ENCODE data around the gene LDAH.

The LDAH gene

GRCh38 chr2:20666005-20666303 lies 156.9 kb downstream of the LDAH start:
- no peak for DNase-seq

GRCh38 chr2:20665243-20666004 lies 157.5 kb downstream of the LDAH start:
- DNase-seq = no peak

- no peak for DNase-seq
Measured at GRCh38 chr2:20664431-20665242, 158.3 kb downstream of the LDAH start.

- DNase-seq = no peak
Measured at GRCh38 chr2:20664071-20664390, 158.9 kb downstream of the LDAH start.

- DNase-seq = no peak
Measured at GRCh38 chr2:20663196-20664070, 159.5 kb downstream of the LDAH start.

GRCh38 chr2:20662308-20662937 lies 160.5 kb downstream of the LDAH start:
- no peak for DNase-seq

- peak; percentile 71 for DNase-seq
Measured at GRCh38 chr2:20661421-20662307, 161.2 kb downstream of the LDAH start.

- DNase-seq = no peak
Measured at GRCh38 chr2:20660506-20661420, 162.1 kb downstream of the LDAH start.

GRCh38 chr2:20657522-20658235 lies 165.2 kb downstream of the LDAH start:
- no peak for DNase-seq

- DNase-seq = no peak
Measured at GRCh38 chr2:20656561-20656960, 166.3 kb downstream of the LDAH start.

GRCh38 chr2:20654535-20654813 lies 168.4 kb downstream of the LDAH start:
- no peak for DNase-seq

GRCh38 chr2:20653695-20654534 lies 169.0 kb downstream of the LDAH start:
- no peak for DNase-seq

- no peak for DNase-seq
Measured at GRCh38 chr2:20652673-20653575, 170.0 kb downstream of the LDAH start.

GRCh38 chr2:20652141-20652540 lies 170.8 kb downstream of the LDAH start:
- no peak for DNase-seq

- no peak for DNase-seq
Measured at GRCh38 chr2:20651731-20652099, 171.2 kb downstream of the LDAH start.

- peak; percentile 92 for DNase-seq
Measured at GRCh38 chr2:20650877-20651730, 171.8 kb downstream of the LDAH start, which contains the start of gene HS1BP3. Gene HS1BP3 (minus strand): TSS chr2:20651098. CDS start chr2:20651063, 35 bp downstream.

GRCh38 chr2:20650393-20650876 lies 172.5 kb downstream of the LDAH start:
- DNase-seq = no peak

Data from 8988T (cell line).